GM19240 (cell line): ENCODE results near the gene FBLN2.

Source experiments
- DNase-seq: peaks from one replicate; pipeline ENCODE4 v3.0.0; 2011; ENCODE audit warnings: low spot score; ENCODE audit not compliant: insufficient read length

FBLN2 gene

GRCh38 chr3:13532085-13532484 is 16.8 kb upstream of the FBLN2 start:
- DNase-seq = no peak

- no peak for DNase-seq
These were observed 16.3 kb upstream of the FBLN2 start for GRCh38 chr3:13532631-13533030.

GRCh38 chr3:13533885-13534301 is 15.0 kb upstream of the FBLN2 start:
- no peak for DNase-seq

GRCh38 chr3:13535526-13535875 is 13.4 kb upstream of the FBLN2 start:
- no peak for DNase-seq

GRCh38 chr3:13535905-13536304 is 13.0 kb upstream of the FBLN2 start:
- no peak for DNase-seq

GRCh38 chr3:13536432-13536831 is 12.5 kb upstream of the FBLN2 start:
- DNase-seq = no peak

- no peak for DNase-seq
These were observed 12.1 kb upstream of the FBLN2 start for GRCh38 chr3:13536832-13537231.

GRCh38 chr3:13537244-13537908 is 11.5 kb upstream of the FBLN2 start:
- no peak for DNase-seq

- no peak for DNase-seq
These were observed 11.0 kb upstream of the FBLN2 start for GRCh38 chr3:13537909-13538296.

- no peak for DNase-seq
These were observed 10.2 kb upstream of the FBLN2 start for GRCh38 chr3:13538520-13539291.

- no peak for DNase-seq
These were observed 9.7 kb upstream of the FBLN2 start for GRCh38 chr3:13539292-13539638.

GRCh38 chr3:13539671-13540070 is 9.3 kb upstream of the FBLN2 start:
- DNase-seq = no peak

- DNase-seq = no peak
These were observed 8.5 kb upstream of the FBLN2 start for GRCh38 chr3:13540297-13540995.

GRCh38 chr3:13541691-13542090 is 7.2 kb upstream of the FBLN2 start:
- DNase-seq = no peak

- no peak for DNase-seq
These were observed 6.8 kb upstream of the FBLN2 start for GRCh38 chr3:13542142-13542541.

- no peak for DNase-seq
These were observed 5.7 kb upstream of the FBLN2 start for GRCh38 chr3:13543253-13543652.

GRCh38 chr3:13544293-13544831 is 4.6 kb upstream of the FBLN2 start:
- no peak for DNase-seq

GRCh38 chr3:13544951-13545651 is 3.8 kb upstream of the FBLN2 start:
- DNase-seq = no peak

- DNase-seq = no peak
These were observed 2.9 kb upstream of the FBLN2 start for GRCh38 chr3:13545952-13546454.

- DNase-seq = no peak
These were observed 2.2 kb upstream of the FBLN2 start for GRCh38 chr3:13546667-13547171.
